Measurements from ENCODE around the gene ATP1A1. TPM values are rescaled to one million over a fixed set of nuclear protein-coding genes. Genes with fewer than 3 reads are reported as not detected.

The ATP1A1 gene
- total and polyA plus RNA-seq, 9 of the 15 experiments (the other 6 are each of a cell fraction or from before 2014, with no cell fraction given) = 99.3 to 513 (median 234) TPM

- ChIA-PET POLR2A (interaction anchor here (1.8 to 3.2 kb wide), 4 partner anchors 10 to 21 kb away, joined by 7 to 12 read pairs (median 10); no protein-coding TSS in a partner anchor), CTCF (ENCODE audit: low intra/inter-chr PET ratio) (no interaction called here)
- Histone ChIP-seq H3K36me3 (ENCODE audit: control insufficient read depth, insufficient read depth, low read length) (peaks cover 99% of the 10 kb centered on the region), H3K9me1 (ENCODE audit: control insufficient read depth, insufficient read depth, low read length) (no peaks in the 10 kb centered on the region), H3K27me3 (ENCODE audit: control insufficient read depth in 2 of 2, insufficient read depth in 2 of 2, low read length in 2 of 2) (no peaks in the 10 kb centered on the region), H3K27ac (ENCODE audit: extremely low read depth, low read depth, low read length) (no peak overlapping the region), H3K4me2 (ENCODE audit: insufficient read depth, low read length) (no peak overlapping the region), H4K20me1 (replicated peaks; ENCODE audit: control insufficient read depth, insufficient read depth, low read length) (no peaks in the 10 kb centered on the region), H3K4me1 (replicated peaks in 1 of 2; ENCODE audit: control insufficient read depth in 2 of 2, insufficient read depth in 2 of 2, low read length in 2 of 2) (peaks cover 0 to 6% of the 10 kb centered on the region in 2 experiments; a peak in 3 of 5 replicates), H3K4me3 (no peak overlapping the region), H3K9me3 (replicated peaks; ENCODE audit: control insufficient read depth, insufficient read depth, low read depth, low read length) (no peaks in the 10 kb centered on the region), H2AFZ (ENCODE audit: low read depth, low read length) (no peak overlapping the region), H3K79me2 (ENCODE audit: control insufficient read depth, insufficient read depth, low read length) (no peaks in the 10 kb centered on the region), H3K9ac (ENCODE audit: insufficient read depth in 1 of 2, low read depth in 2 of 2, low read length in 2 of 2) (no peak overlapping the region)
- no peak for DNase-seq (ENCODE audit: extremely low read depth in 1 of 4, low spot score in 3 of 4)
- ATAC-seq = no peak
- 92% methylated on average over 1 of the region's 1 CpG for WGBS (ENCODE audit: insufficient coverage, low coverage, missing lambda C conversion rate)
- TF ChIP-seq ZNF696 (CRISPR knock-in tag; conservative IDR thresholded peaks at IDR 0.05) (no peak), ZNF3 (CRISPR knock-in tag; IDR thresholded peaks at IDR 0.05) (no peak), HDAC6 (IDR thresholded peaks at IDR 0.05; ENCODE audit: low read depth, low read length) (no peak), ZNF212 (CRISPR knock-in tag; IDR thresholded peaks at IDR 0.05) (no peak), ZNF197 (CRISPR knock-in tag; IDR thresholded peaks at IDR 0.05; ENCODE audit: low read depth) (no peak)
- no peak for FAIRE-seq
- in situ Hi-C loops (cut with MboI) (no loop called here), intact Hi-C loops (cut with micrococcal nuclease) (no loop called here)
- no TSS peak for BruUV-seq (replicated peaks)
Measured at GRCh38 chr1:116396769-116397168, 23.7 kb downstream of the ATP1A1 start.

- intact Hi-C loops (cut with micrococcal nuclease) = no loop called here
- TF ChIP-seq PCBP1 (IDR thresholded peaks at IDR 0.05; ENCODE audit: low read depth, low read length, poor library complexity, severe bottlenecking) (no peak), GTF2B (IDR thresholded peaks at IDR 0.05; ENCODE audit: extremely low read depth, insufficient read length) (no peak), ZNF134 (CRISPR knock-in tag; conservative IDR thresholded peaks at IDR 0.05) (no peak), ZC3H4 (CRISPR knock-in tag; IDR thresholded peaks at IDR 0.05; ENCODE audit: borderline replicate concordance) (no peak), ZNF551 (CRISPR knock-in tag; IDR thresholded peaks at IDR 0.05) (no peak), ZC3H8 (IDR thresholded peaks at IDR 0.05) (no peak), HOXB6 (CRISPR knock-in tag; IDR thresholded peaks at IDR 0.05; ENCODE audit: borderline replicate concordance) (no peak), SRF (CRISPR knock-in tag; IDR thresholded peaks at IDR 0.05) (no peak)
- FAIRE-seq = no peak
- DNase-seq (ENCODE audit: extremely low read depth in 1 of 4, low spot score in 3 of 4) = no peak
- H3K4me1 ChIP-seq (replicated peaks in 1 of 2; ENCODE audit: control insufficient read depth in 2 of 2, insufficient read depth in 2 of 2, low read length in 2 of 2) = peaks cover 0 to 11% of the 10 kb centered on the region in 2 experiments; a peak in 3 of 5 replicates
- H4K20me1 ChIP-seq (replicated peaks; ENCODE audit: control insufficient read depth, insufficient read depth, low read length) = no peaks in the 10 kb centered on the region; the same call in 1 of the 2 replicates
- H3K27ac ChIP-seq (ENCODE audit: extremely low read depth, low read depth, low read length) = no peak overlapping the region
- in situ Hi-C loops (cut with MboI) = no loop called here
- peaks cover 99% of the 10 kb centered on the region for H3K36me3 ChIP-seq (ENCODE audit: control insufficient read depth, insufficient read depth, low read length)
- no peak overlapping the region for H3K4me3 ChIP-seq
- H3K4me2 ChIP-seq (ENCODE audit: insufficient read depth, low read length) = no peak overlapping the region
- POLR2A ChIA-PET = interaction anchor here (0.8 to 3.2 kb wide), 6 partner anchors 9 to 24 kb away, joined by 3 to 12 read pairs (median 8); no protein-coding TSS in a partner anchor
- H3K9ac ChIP-seq (ENCODE audit: insufficient read depth in 1 of 2, low read depth in 2 of 2, low read length in 2 of 2) = no peak overlapping the region
- no peaks in the 10 kb centered on the region for H3K27me3 ChIP-seq (ENCODE audit: control insufficient read depth in 2 of 2, insufficient read depth in 2 of 2, low read length in 2 of 2)
- no peaks in the 10 kb centered on the region for H3K79me2 ChIP-seq (ENCODE audit: control insufficient read depth, insufficient read depth, low read length)
- H3K9me3 ChIP-seq (replicated peaks; ENCODE audit: control insufficient read depth, insufficient read depth, low read depth, low read length) = no peaks in the 10 kb centered on the region
- CTCF ChIA-PET (ENCODE audit: low intra/inter-chr PET ratio) = no interaction called here
- no peak for ATAC-seq
- BruUV-seq (replicated peaks) = no TSS peak
- WGBS (ENCODE audit: insufficient coverage, low coverage, missing lambda C conversion rate) = 95% methylated on average over 5 of the region's 5 CpGs
- H2AFZ ChIP-seq (ENCODE audit: low read depth, low read length) = no peak overlapping the region
- H3K9me1 ChIP-seq (ENCODE audit: control insufficient read depth, insufficient read depth, low read length) = no peaks in the 10 kb centered on the region
Measured at GRCh38 chr1:116397728-116398127, 24.7 kb downstream of the ATP1A1 start.
